Trophoblast cell (in vitro differentiated cells and primary cell): ENCODE results near the gene ZC3H12D.

Experiments used
- DNase-seq, 2 donors: peaks; one replicate each; pipeline ENCODE4 v3.0.0-alpha.2; 2016
- H2AFZ ChIP-seq: 2 replicates; pipeline ENCODE4 v1.6.1; 2013; ENCODE audit warnings: low read length, moderate library complexity, mild to moderate bottlenecking; ENCODE audit not compliant: insufficient read depth, poor library complexity
- H2AK5ac ChIP-seq: 2 replicates; pipeline ENCODE4 v1.6.1; 2013; ENCODE audit warnings: mild to moderate bottlenecking, low read length
- H2BK120ac ChIP-seq: 2 replicates; pipeline ENCODE4 v1.6.1; 2013; ENCODE audit warnings: low read length, mild to moderate bottlenecking, moderate library complexity; ENCODE audit not compliant: insufficient read depth, poor library complexity
- H2BK12ac ChIP-seq: 2 replicates; pipeline ENCODE4 v1.6.1; 2013; ENCODE audit warnings: mild to moderate bottlenecking, low read length, moderate library complexity
- H2BK5ac ChIP-seq: 2 replicates; pipeline ENCODE4 v1.6.1; 2013; ENCODE audit warnings: low read length, low read depth, moderate library complexity, mild to moderate bottlenecking; ENCODE audit not compliant: poor library complexity
- H3K14ac ChIP-seq: 2 replicates; pipeline ENCODE4 v1.6.1; 2013; ENCODE audit warnings: mild to moderate bottlenecking, low read length
- H3K18ac ChIP-seq: 2 replicates; pipeline ENCODE4 v1.6.1; 2013; ENCODE audit warnings: mild to moderate bottlenecking, low read length
- H3K23ac ChIP-seq: 2 replicates; pipeline ENCODE4 v1.6.1; 2013; ENCODE audit warnings: low read length
- H3K27ac ChIP-seq: 2 replicates; pipeline ENCODE4 v1.5.1; 2013; ENCODE audit warnings: low read depth, mild to moderate bottlenecking, inconsistent platforms, low read length, moderate library complexity
- H3K27me3 ChIP-seq: 2 replicates; pipeline ENCODE4 v1.6.1; 2013; ENCODE audit warnings: inconsistent platforms, mild to moderate bottlenecking, low read length, moderate library complexity; ENCODE audit not compliant: insufficient read depth
- H3K36me3 ChIP-seq, 2 experiments: 1 replicate in 1 of 2; 2 replicates in 1 of 2; pipeline ENCODE4 v1.6.1; 2013; ENCODE audit warnings: low read length in 2 of 2, mild to moderate bottlenecking in 2 of 2, moderate library complexity in 1 of 2; ENCODE audit not compliant: insufficient read depth in 2 of 2, control insufficient read depth in 1 of 2
- H3K4ac ChIP-seq: 2 replicates; pipeline ENCODE4 v1.6.1; 2013; ENCODE audit warnings: low read depth, mild to moderate bottlenecking, low read length, moderate library complexity
- H3K4me1 ChIP-seq, 2 experiments: 1 replicate in 1 of 2; 2 replicates in 1 of 2; pipeline ENCODE4 v1.6.1; 2013; ENCODE audit warnings: low read length in 2 of 2, mild to moderate bottlenecking in 2 of 2, moderate library complexity in 1 of 2; ENCODE audit not compliant: insufficient read depth in 2 of 2, control insufficient read depth in 1 of 2
- H3K4me2 ChIP-seq: 2 replicates; pipeline ENCODE4 v1.6.1; 2013; ENCODE audit warnings: inconsistent platforms, mild to moderate bottlenecking, low read length, moderate library complexity
- H3K4me3 ChIP-seq: 2 replicates; pipeline ENCODE4 v1.5.1; 2013; ENCODE audit warnings: mild to moderate bottlenecking, low read depth, low read length, inconsistent platforms
- H3K79me1 ChIP-seq: one replicate; pipeline ENCODE4 v1.6.1; 2013; ENCODE audit warnings: low read length
- H3K79me2 ChIP-seq: 2 replicates; pipeline ENCODE4 v1.6.1; 2013; ENCODE audit warnings: low read length, mild to moderate bottlenecking; ENCODE audit not compliant: control insufficient read depth, insufficient read depth, poor library complexity
- H3K9ac ChIP-seq: 2 replicates; pipeline ENCODE4 v1.6.1; 2013; ENCODE audit warnings: mild to moderate bottlenecking, low read length
- H3K9me3 ChIP-seq: 2 replicates; pipeline ENCODE4 v1.6.1; 2013; ENCODE audit warnings: low read depth, mild to moderate bottlenecking, control low read depth, inconsistent platforms, low read length; ENCODE audit not compliant: insufficient read depth
- H4K12ac ChIP-seq: 2 replicates; pipeline ENCODE4 v1.6.1; 2013; ENCODE audit warnings: low read depth, mild to moderate bottlenecking, low read length, moderate library complexity
- H4K8ac ChIP-seq: 2 replicates; pipeline ENCODE4 v1.6.1; 2013; ENCODE audit warnings: low read depth, mild to moderate bottlenecking, low read length, moderate library complexity
- H4K91ac ChIP-seq: one replicate; pipeline ENCODE4 v1.6.1; 2013; ENCODE audit warnings: low read depth, mild to moderate bottlenecking, low read length, moderate library complexity
- WGBS: extraction: QIAGEN DNeasy Blood & Tissue Kit; methylation state at CpG from one replicate; pipeline ENCODE4 v1.1.7; 2013; ENCODE audit warnings: missing lambda C conversion rate; ENCODE audit not compliant: insufficient read length, insufficient coverage; ENCODE audit errors: extremely low coverage; 5-methylcytosine and 5-hydroxymethylcytosine counted together

Gene ZC3H12D

GRCh38 chr6:149448821-149449453 lies 35.9 kb downstream of the ZC3H12D start:
- H4K8ac ChIP-seq, result no peak overlapping the region
- H4K91ac ChIP-seq, result no peak overlapping the region
- no peak overlapping the region for H2AK5ac ChIP-seq
- DNase-seq, result no peak
- no peak overlapping the region for H3K23ac ChIP-seq
- peaks cover 11% of the 10 kb centered on the region in 2 experiments for H3K4me1 ChIP-seq
- H3K18ac ChIP-seq, result no peak overlapping the region
- H4K12ac ChIP-seq, result no peak overlapping the region
- H2BK5ac ChIP-seq, result no peak overlapping the region
- H3K4ac ChIP-seq, result no peak overlapping the region
- WGBS, result no CpG with 5 or more reads among the region's 5 CpGs
- H3K36me3 ChIP-seq, result no peaks in the 10 kb centered on the region
- no peaks in the 10 kb centered on the region for H3K79me1 ChIP-seq
- no peak overlapping the region for H3K4me2 ChIP-seq
- H3K27ac ChIP-seq, result no peak overlapping the region
- H3K9ac ChIP-seq, result no peak overlapping the region
- peaks cover 24% of the 10 kb centered on the region for H3K27me3 ChIP-seq
- peaks cover 8% of the 10 kb centered on the region for H3K9me3 ChIP-seq
- no peak overlapping the region for H2BK120ac ChIP-seq
- H3K14ac ChIP-seq, result no peak overlapping the region
- no peaks in the 10 kb centered on the region for H3K79me2 ChIP-seq
- no peak overlapping the region for H2BK12ac ChIP-seq
- H3K4me3 ChIP-seq, result no peak overlapping the region
- no peak overlapping the region for H2AFZ ChIP-seq

- H3K79me1 ChIP-seq, result no peaks in the 10 kb centered on the region
- no peaks in the 10 kb centered on the region for H3K36me3 ChIP-seq
- no peak overlapping the region for H3K4ac ChIP-seq
- DNase-seq, result no peak
- no peak overlapping the region for H2AK5ac ChIP-seq
- H3K23ac ChIP-seq, result no peak overlapping the region
- H3K4me3 ChIP-seq, result no peak overlapping the region
- no peak overlapping the region for H2BK5ac ChIP-seq
- peaks cover 8% of the 10 kb centered on the region for H3K9me3 ChIP-seq
- no peak overlapping the region for H4K91ac ChIP-seq
- WGBS, result no CpG with 5 or more reads among the region's 5 CpGs
- H3K14ac ChIP-seq, result no peak overlapping the region
- H2BK120ac ChIP-seq, result no peak overlapping the region
- no peak overlapping the region for H4K8ac ChIP-seq
- no peak overlapping the region for H2BK12ac ChIP-seq
- no peak overlapping the region for H3K9ac ChIP-seq
- no peak overlapping the region for H2AFZ ChIP-seq
- no peak overlapping the region for H4K12ac ChIP-seq
- H3K27me3 ChIP-seq, result peaks cover 18% of the 10 kb centered on the region
- no peak overlapping the region for H3K4me2 ChIP-seq
- no peaks in the 10 kb centered on the region for H3K79me2 ChIP-seq
- H3K4me1 ChIP-seq, result peaks cover 11 to 16% of the 10 kb centered on the region in 2 experiments
- H3K18ac ChIP-seq, result no peak overlapping the region
- no peak overlapping the region for H3K27ac ChIP-seq
Observed at GRCh38 chr6:149446791-149447376, 37.9 kb downstream of the ZC3H12D start.

- no peak overlapping the region for H3K14ac ChIP-seq
- H3K4ac ChIP-seq, result no peak overlapping the region
- H3K23ac ChIP-seq, result no peak overlapping the region
- H3K36me3 ChIP-seq, result no peaks in the 10 kb centered on the region
- no peak overlapping the region for H2AFZ ChIP-seq
- H3K27me3 ChIP-seq, result peaks cover 5% of the 10 kb centered on the region
- no peak overlapping the region for H2AK5ac ChIP-seq
- no peak overlapping the region for H3K27ac ChIP-seq
- no peak overlapping the region for H4K12ac ChIP-seq
- no peak overlapping the region for H3K4me3 ChIP-seq
- H2BK120ac ChIP-seq, result no peak overlapping the region
- H4K8ac ChIP-seq, result no peak overlapping the region
- no peak overlapping the region for H3K9ac ChIP-seq
- peaks cover 6 to 9% of the 10 kb centered on the region in 2 experiments for H3K4me1 ChIP-seq
- no peaks in the 10 kb centered on the region for H3K79me1 ChIP-seq
- no peak overlapping the region for H2BK12ac ChIP-seq
- H3K9me3 ChIP-seq, result peaks cover 6% of the 10 kb centered on the region
- no peaks in the 10 kb centered on the region for H3K79me2 ChIP-seq
- H3K18ac ChIP-seq, result no peak overlapping the region
- DNase-seq, result no peak
- no CpG with 5 or more reads among the region's 7 CpGs for WGBS
- no peak overlapping the region for H4K91ac ChIP-seq
- no peak overlapping the region for H2BK5ac ChIP-seq
- H3K4me2 ChIP-seq, result no peak overlapping the region
Observed at GRCh38 chr6:149445573-149445972, 39.2 kb downstream of the ZC3H12D start.

- Histone ChIP-seq H2BK12ac (no peak overlapping the region), H3K27ac (no peak overlapping the region), H2AFZ (no peak overlapping the region), H3K18ac (no peak overlapping the region), H2BK5ac (no peak overlapping the region), H3K79me2 (no peaks in the 10 kb centered on the region), H3K4me2 (no peak overlapping the region), H3K4ac (no peak overlapping the region), H3K27me3 (peaks cover under 1% of the 10 kb centered on the region), H3K4me3 (no peak overlapping the region), H3K9me3 (peaks cover 4% of the 10 kb centered on the region), H4K12ac (no peak overlapping the region), H3K79me1 (no peaks in the 10 kb centered on the region), H2BK120ac (no peak overlapping the region), H3K4me1 (peaks cover 2 to 5% of the 10 kb centered on the region in 2 experiments), H2AK5ac (no peak overlapping the region), H3K14ac (no peak overlapping the region), H3K36me3 (no peaks in the 10 kb centered on the region), H4K91ac (no peak overlapping the region), H4K8ac (no peak overlapping the region), H3K23ac (no peak overlapping the region), H3K9ac (no peak overlapping the region)
- no peak for DNase-seq
- WGBS, result no CpG with 5 or more reads among the region's 6 CpGs
Observed at GRCh38 chr6:149445095-149445466, 39.7 kb downstream of the ZC3H12D start.
